ENCODE results near the gene IL1RAPL1.

DNA sequence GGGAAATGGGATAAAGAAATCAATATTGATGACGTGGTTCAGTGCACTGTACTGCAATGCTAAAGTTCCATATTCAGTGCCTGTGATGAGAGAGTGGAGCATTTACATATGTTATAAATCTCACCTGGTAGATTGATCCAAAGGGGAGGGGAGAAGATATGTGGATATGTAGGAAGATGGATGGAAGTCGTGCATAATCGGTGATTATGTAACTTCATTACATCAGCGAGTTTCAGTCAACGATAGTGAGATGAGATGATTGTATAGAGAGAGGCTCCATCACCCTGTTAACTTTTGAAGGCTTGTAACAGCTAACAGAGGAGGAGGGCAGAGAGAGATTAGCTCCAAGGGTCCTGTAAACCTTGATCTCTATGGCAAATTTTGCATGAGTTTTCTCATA is 1.8 kb downstream of the IL1RAPL1 start:
- TF ChIP-seq POLR2AphosphoS5 (IDR thresholded peaks at IDR 0.05) (no peak), POLR2A (IDR thresholded peaks at IDR 0.05) (no peak)
- TF ChIP-seq, protein P1, sequence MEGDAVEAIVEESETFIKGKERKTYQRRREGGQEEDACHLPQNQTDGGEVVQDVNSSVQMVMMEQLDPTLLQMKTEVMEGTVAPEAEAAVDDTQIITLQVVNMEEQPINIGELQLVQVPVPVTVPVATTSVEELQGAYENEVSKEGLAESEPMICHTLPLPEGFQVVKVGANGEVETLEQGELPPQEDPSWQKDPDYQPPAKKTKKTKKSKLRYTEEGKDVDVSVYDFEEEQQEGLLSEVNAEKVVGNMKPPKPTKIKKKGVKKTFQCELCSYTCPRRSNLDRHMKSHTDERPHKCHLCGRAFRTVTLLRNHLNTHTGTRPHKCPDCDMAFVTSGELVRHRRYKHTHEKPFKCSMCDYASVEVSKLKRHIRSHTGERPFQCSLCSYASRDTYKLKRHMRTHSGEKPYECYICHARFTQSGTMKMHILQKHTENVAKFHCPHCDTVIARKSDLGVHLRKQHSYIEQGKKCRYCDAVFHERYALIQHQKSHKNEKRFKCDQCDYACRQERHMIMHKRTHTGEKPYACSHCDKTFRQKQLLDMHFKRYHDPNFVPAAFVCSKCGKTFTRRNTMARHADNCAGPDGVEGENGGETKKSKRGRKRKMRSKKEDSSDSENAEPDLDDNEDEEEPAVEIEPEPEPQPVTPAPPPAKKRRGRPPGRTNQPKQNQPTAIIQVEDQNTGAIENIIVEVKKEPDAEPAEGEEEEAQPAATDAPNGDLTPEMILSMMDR (IDR thresholded peaks at IDR 0.05) = no peak

All from breast epithelium (tissue), 3 donors.